Hepatocyte (in vitro differentiated cells): Measurements from ENCODE around the gene ERV3-1.
"Not testable (repeated sequence)": the region's sequence is repeated elsewhere in the genome, so short reads cannot be mapped to it uniquely, and the experiment has no call there.

Source experiments
- CTCF ChIP-seq: fragments of 200-600 bp; sonication (generic); IDR thresholded peaks from 2 replicates; pipeline ENCODE4 v1.5.1; 2016; ENCODE audit warnings: antibody characterized with exemption, mild to moderate bottlenecking; ENCODE audit not compliant: poor library complexity
- EZH2 ChIP-seq: fragments of 200-600 bp; sonication (generic); IDR thresholded peaks from 2 replicates; pipeline ENCODE4 v1.6.1; 2016; ENCODE audit warnings: antibody characterized with exemption, mild to moderate bottlenecking, borderline replicate concordance

DNA sequence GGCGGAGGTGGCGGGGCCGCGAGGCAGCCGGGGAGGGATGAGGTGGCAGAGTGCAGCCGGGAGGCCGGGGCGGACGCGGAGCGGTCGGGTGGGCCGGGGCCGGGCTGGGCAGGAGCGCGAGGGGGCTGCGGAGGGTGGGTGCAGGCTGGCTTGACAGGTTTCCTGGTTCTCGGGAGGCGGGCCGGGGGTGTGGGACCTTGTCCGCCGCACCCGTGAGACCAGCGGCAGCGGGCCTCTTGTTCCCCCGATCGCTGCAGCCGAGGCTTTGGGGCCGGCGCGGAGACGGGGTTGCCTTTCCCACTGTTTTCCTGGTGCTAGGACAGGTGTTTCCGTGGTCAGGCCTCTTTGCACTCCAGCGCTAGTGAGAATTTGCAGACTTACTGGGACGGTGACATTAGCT, 32.3 kb upstream of the ERV3-1 start:
- TF ChIP-seq CTCF, EZH2: not testable (repeated sequence)
